Measurements from ENCODE around the gene RAB23. TPM values are rescaled to one million over a fixed set of nuclear protein-coding genes. Genes with fewer than 3 reads are reported as not detected.

RAB23 gene
- polyA plus RNA-seq, 2 donors = 1.4 to 5.3 TPM

- Histone ChIP-seq H3K27me3 (ENCODE audit: control insufficient read depth in 1 of 2, insufficient read depth in 2 of 2, low read length in 2 of 2) (no peaks in the 10 kb centered on the region), H3K27ac (ENCODE audit: low read depth in 2 of 2, low read length in 1 of 2) (no peak overlapping the region), H3K9me3 (ENCODE audit: control insufficient read depth in 2 of 2, insufficient read depth in 1 of 2, low read depth in 1 of 2, low read length in 1 of 2) (no peaks in the 10 kb centered on the region), H3K4me3 (ENCODE audit: low read depth in 1 of 2, low read length in 2 of 2) (no peak overlapping the region), H3K4me1 (ENCODE audit: control insufficient read depth in 2 of 2, insufficient read depth in 2 of 2, low read length in 1 of 2) (no peaks in the 10 kb centered on the region), H3K36me3 (ENCODE audit: control insufficient read depth in 2 of 2, insufficient read depth in 2 of 2, low read length in 1 of 2) (peaks cover 0 to 5% of the 10 kb centered on the region in 2 donors)
- 84 to 86% methylated on average over 7 of the region's 7 CpGs for whole genome bisulfite sequencing, 2 donors
These were observed 73.9 kb downstream of the RAB23 start for GRCh38 chr6:57147955-57148858.

GRCh38 chr6:57147401-57147800 lies 74.7 kb downstream of the RAB23 start:
- H3K27me3 ChIP-seq (ENCODE audit: control insufficient read depth in 1 of 2, insufficient read depth in 2 of 2, low read length in 2 of 2) = no peaks in the 10 kb centered on the region

GRCh38 chr6:57143690-57144089 lies 78.4 kb downstream of the RAB23 start:
- 96 to 97% methylated on average over 1 of the region's 1 CpG for WGBS, 2 donors
- Histone ChIP-seq H3K27me3 (ENCODE audit: control insufficient read depth in 1 of 2, insufficient read depth in 2 of 2, low read length in 2 of 2) (no peaks in the 10 kb centered on the region), H3K36me3 (ENCODE audit: control insufficient read depth in 2 of 2, insufficient read depth in 2 of 2, low read length in 1 of 2) (peaks cover 0 to 5% of the 10 kb centered on the region in 2 donors), H3K9me3 (ENCODE audit: control insufficient read depth in 2 of 2, insufficient read depth in 1 of 2, low read depth in 1 of 2, low read length in 1 of 2) (no peaks in the 10 kb centered on the region), H3K27ac (ENCODE audit: low read depth in 2 of 2, low read length in 1 of 2) (no peak overlapping the region), H3K4me3 (ENCODE audit: low read depth in 1 of 2, low read length in 2 of 2) (no peak overlapping the region), H3K4me1 (ENCODE audit: control insufficient read depth in 2 of 2, insufficient read depth in 2 of 2, low read length in 1 of 2) (no peaks in the 10 kb centered on the region)

More at GRCh38 chr6:57147401-57147800, 74.7 kb downstream of the RAB23 start:
- WGBS, 2 donors = 91 to 97% methylated on average over 5 of the region's 5 CpGs
- no peaks in the 10 kb centered on the region for H3K9me3 ChIP-seq (ENCODE audit: control insufficient read depth in 2 of 2, insufficient read depth in 1 of 2, low read depth in 1 of 2, low read length in 1 of 2)
- no peak overlapping the region for H3K4me3 ChIP-seq (ENCODE audit: low read depth in 1 of 2, low read length in 2 of 2)
- no peaks in the 10 kb centered on the region for H3K4me1 ChIP-seq (ENCODE audit: control insufficient read depth in 2 of 2, insufficient read depth in 2 of 2, low read length in 1 of 2)
- peaks cover 0 to 5% of the 10 kb centered on the region in 2 donors for H3K36me3 ChIP-seq (ENCODE audit: control insufficient read depth in 2 of 2, insufficient read depth in 2 of 2, low read length in 1 of 2)
- H3K27ac ChIP-seq (ENCODE audit: low read depth in 2 of 2, low read length in 1 of 2) = no peak overlapping the region

GRCh38 chr6:57142178-57142525 lies 80.0 kb downstream of the RAB23 start:
- Histone ChIP-seq H3K27me3 (ENCODE audit: control insufficient read depth in 1 of 2, insufficient read depth in 2 of 2, low read length in 2 of 2) (no peaks in the 10 kb centered on the region), H3K4me3 (ENCODE audit: low read depth in 1 of 2, low read length in 2 of 2) (no peak overlapping the region), H3K36me3 (ENCODE audit: control insufficient read depth in 2 of 2, insufficient read depth in 2 of 2, low read length in 1 of 2) (no peaks in the 10 kb centered on the region), H3K4me1 (ENCODE audit: control insufficient read depth in 2 of 2, insufficient read depth in 2 of 2, low read length in 1 of 2) (no peaks in the 10 kb centered on the region), H3K27ac (ENCODE audit: low read depth in 2 of 2, low read length in 1 of 2) (no peak overlapping the region), H3K9me3 (ENCODE audit: control insufficient read depth in 2 of 2, insufficient read depth in 1 of 2, low read depth in 1 of 2, low read length in 1 of 2) (no peaks in the 10 kb centered on the region)
- WGBS, 2 donors = 70 to 81% methylated on average over 1 of the region's 1 CpG

- Histone ChIP-seq H3K36me3 (ENCODE audit: control insufficient read depth in 2 of 2, insufficient read depth in 2 of 2, low read length in 1 of 2) (no peaks in the 10 kb centered on the region), H3K4me3 (ENCODE audit: low read depth in 1 of 2, low read length in 2 of 2) (no peak overlapping the region), H3K27me3 (ENCODE audit: control insufficient read depth in 1 of 2, insufficient read depth in 2 of 2, low read length in 2 of 2) (no peaks in the 10 kb centered on the region), H3K27ac (ENCODE audit: low read depth in 2 of 2, low read length in 1 of 2) (no peak overlapping the region), H3K9me3 (ENCODE audit: control insufficient read depth in 2 of 2, insufficient read depth in 1 of 2, low read depth in 1 of 2, low read length in 1 of 2) (no peaks in the 10 kb centered on the region), H3K4me1 (ENCODE audit: control insufficient read depth in 2 of 2, insufficient read depth in 2 of 2, low read length in 1 of 2) (no peaks in the 10 kb centered on the region)
- WGBS, 2 donors = 88 to 90% methylated on average over 4 of the region's 4 CpGs
These were observed 80.5 kb downstream of the RAB23 start for GRCh38 chr6:57141451-57142177.

- Histone ChIP-seq H3K27ac (ENCODE audit: low read depth in 2 of 2, low read length in 1 of 2) (no peak overlapping the region), H3K4me3 (ENCODE audit: low read depth in 1 of 2, low read length in 2 of 2) (no peak overlapping the region), H3K9me3 (ENCODE audit: control insufficient read depth in 2 of 2, insufficient read depth in 1 of 2, low read depth in 1 of 2, low read length in 1 of 2) (no peaks in the 10 kb centered on the region), H3K27me3 (ENCODE audit: control insufficient read depth in 1 of 2, insufficient read depth in 2 of 2, low read length in 2 of 2) (no peaks in the 10 kb centered on the region), H3K36me3 (ENCODE audit: control insufficient read depth in 2 of 2, insufficient read depth in 2 of 2, low read length in 1 of 2) (peaks cover 0 to 3% of the 10 kb centered on the region in 2 donors), H3K4me1 (ENCODE audit: control insufficient read depth in 2 of 2, insufficient read depth in 2 of 2, low read length in 1 of 2) (no peaks in the 10 kb centered on the region)
- WGBS, 2 donors = 94 to 96% methylated on average over 11 of the region's 11 CpGs
These were observed 84.1 kb downstream of the RAB23 start for GRCh38 chr6:57138026-57138425.

GRCh38 chr6:57137350-57137749 lies 84.8 kb downstream of the RAB23 start:
- Histone ChIP-seq H3K27ac (ENCODE audit: low read depth in 2 of 2, low read length in 1 of 2) (no peak overlapping the region), H3K4me1 (ENCODE audit: control insufficient read depth in 2 of 2, insufficient read depth in 2 of 2, low read length in 1 of 2) (no peaks in the 10 kb centered on the region), H3K27me3 (ENCODE audit: control insufficient read depth in 1 of 2, insufficient read depth in 2 of 2, low read length in 2 of 2) (no peaks in the 10 kb centered on the region), H3K4me3 (ENCODE audit: low read depth in 1 of 2, low read length in 2 of 2) (no peak overlapping the region), H3K9me3 (ENCODE audit: control insufficient read depth in 2 of 2, insufficient read depth in 1 of 2, low read depth in 1 of 2, low read length in 1 of 2) (no peaks in the 10 kb centered on the region), H3K36me3 (ENCODE audit: control insufficient read depth in 2 of 2, insufficient read depth in 2 of 2, low read length in 1 of 2) (peaks cover 0 to 3% of the 10 kb centered on the region in 2 donors)
- WGBS, 2 donors = 91 to 94% methylated on average over 2 of the region's 2 CpGs

Other genes with a start within 250 kb of the RAB23 start
- 1 to 10 TPM; 2.0 to 2.5 TPM for gene KIAA1586, start 175.6 kb downstream of the RAB23 start, polyA plus RNA-seq
- gene ZNF451, start 132.1 kb downstream of the RAB23 start, polyA plus RNA-seq = 1 to 10 TPM; 7.3 to 9.1 TPM
- gene BAG2, start 50.0 kb downstream of the RAB23 start, polyA plus RNA-seq = 1 to 10 TPM in 1 of 2 donors, under 1 TPM in 1; 0.77 to 2.3 TPM
- gene PRIM2, start 95.3 kb upstream of the RAB23 start, polyA plus RNA-seq = 1 to 10 TPM; 3.7 to 4.5 TPM